Activated naive CD4-positive, alpha-beta T cell treated with anti-CD3 and anti-CD28 coated beads for 36 hours (primary cell): Measurements from ENCODE around the gene CNIH3. TPM values are rescaled to one million over a fixed set of nuclear protein-coding genes. Genes with fewer than 3 reads are reported as not detected.

Source experiments
- CTCF ChIA-PET: fragments of 350-600 bp; sonication (Branson Sonifier 250); formaldehyde crosslinking; loops from one replicate; lab custom pipeline; 2021; ENCODE audit warnings: antibody characterized with exemption; lab: Charles Lee
- DNase-seq: peaks from one replicate; pipeline ENCODE4 v3.0.0-alpha.2; 2020
- H3K27ac Mint-ChIP-seq: one replicate; pipeline ENCODE4 v1.8.0; 2021; ENCODE audit warnings: mild to moderate bottlenecking, mixed read lengths
- H3K27me3 Mint-ChIP-seq: one replicate; pipeline ENCODE4 v1.8.0; 2021; ENCODE audit warnings: low read depth, mixed read lengths
- H3K36me3 Mint-ChIP-seq: one replicate; pipeline ENCODE4 v1.8.0; 2021; ENCODE audit warnings: low read depth, mixed read lengths
- H3K4me1 Mint-ChIP-seq: one replicate; pipeline ENCODE4 v1.8.0; 2021; ENCODE audit warnings: low read depth, mixed read lengths
- H3K4me3 Mint-ChIP-seq: one replicate; pipeline ENCODE4 v1.8.0; 2021; ENCODE audit warnings: mild to moderate bottlenecking, moderate library complexity, mixed read lengths
- H3K9me3 Mint-ChIP-seq: one replicate; pipeline ENCODE4 v1.8.0; 2021; ENCODE audit warnings: mixed read lengths
- intact Hi-C: fragments of 100-400 bp; cut with micrococcal nuclease; formaldehyde crosslinking; loops from one replicate; pipeline ENCODE4 v1.15.1; 2023
- total RNA-seq, 2 experiments: library from RNA; stranded (reverse); gene quantifications; one replicate each; pipeline ENCODE4 v1.2.3, GENCODE V29; 2021

The CNIH3 gene
- total RNA-seq, 2 experiments from 2014 or later: 0.59 to 2.5 TPM

DNA sequence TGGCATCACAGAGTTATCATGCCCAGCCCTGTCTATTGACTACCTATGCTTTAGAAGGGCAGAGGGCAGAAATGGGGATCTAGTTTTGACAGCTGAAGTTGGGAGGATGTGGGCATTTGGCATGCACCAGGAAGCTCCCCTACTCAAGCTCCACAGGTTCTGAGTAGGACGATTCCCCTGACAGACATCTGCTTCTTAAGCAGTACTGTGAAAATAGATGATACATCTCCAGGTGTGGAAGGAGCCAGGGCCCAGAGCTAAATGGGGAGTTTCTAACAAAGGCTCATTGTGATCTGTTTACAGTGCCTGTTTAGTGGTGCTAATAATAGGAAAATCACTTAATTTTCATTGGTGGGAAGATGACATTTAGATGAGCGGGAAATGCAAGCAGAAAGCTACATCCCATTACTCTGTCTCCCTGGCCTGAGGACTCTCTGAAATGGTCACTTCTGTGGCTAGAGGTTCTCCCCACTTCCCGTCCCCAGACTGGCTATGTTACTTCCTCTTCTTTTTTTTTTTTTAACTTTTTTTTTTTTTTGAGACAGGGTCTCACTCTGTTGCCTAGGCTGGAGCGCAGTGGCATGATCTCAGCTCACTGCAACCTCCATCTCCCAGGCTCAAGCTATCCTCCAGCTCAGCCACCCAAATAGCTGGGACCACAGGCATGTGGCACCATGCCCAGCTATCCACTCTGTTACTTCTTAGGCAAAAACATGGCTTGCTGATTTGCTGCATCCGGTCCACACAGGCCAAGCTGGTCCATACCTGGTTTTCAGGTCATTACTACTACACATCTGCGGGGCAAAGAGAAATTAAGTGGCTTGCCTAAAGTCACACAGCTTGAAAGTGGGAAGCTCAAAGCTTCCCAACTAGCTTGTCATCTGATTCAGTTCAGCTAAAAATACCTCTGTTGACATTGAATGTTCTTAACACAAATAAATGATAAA is 23.2 kb upstream of the CNIH3 start:
- no peaks in the 10 kb centered on the region for H3K36me3 Mint-ChIP-seq
- H3K4me1 Mint-ChIP-seq: no peaks in the 10 kb centered on the region
- intact Hi-C loops: no loop called here
- H3K27me3 Mint-ChIP-seq: no peaks in the 10 kb centered on the region
- CTCF ChIA-PET: interaction anchor here (0.6 to 1.5 kb wide), 3 partner anchors 51 to 134 kb away, joined by 4 to 5 read pairs (median 5); no protein-coding TSS in a partner anchor
- H3K4me3 Mint-ChIP-seq: no peak overlapping the region
- no peak for DNase-seq
- H3K27ac Mint-ChIP-seq: no peak overlapping the region
- H3K9me3 Mint-ChIP-seq: no peaks in the 10 kb centered on the region

DNA sequence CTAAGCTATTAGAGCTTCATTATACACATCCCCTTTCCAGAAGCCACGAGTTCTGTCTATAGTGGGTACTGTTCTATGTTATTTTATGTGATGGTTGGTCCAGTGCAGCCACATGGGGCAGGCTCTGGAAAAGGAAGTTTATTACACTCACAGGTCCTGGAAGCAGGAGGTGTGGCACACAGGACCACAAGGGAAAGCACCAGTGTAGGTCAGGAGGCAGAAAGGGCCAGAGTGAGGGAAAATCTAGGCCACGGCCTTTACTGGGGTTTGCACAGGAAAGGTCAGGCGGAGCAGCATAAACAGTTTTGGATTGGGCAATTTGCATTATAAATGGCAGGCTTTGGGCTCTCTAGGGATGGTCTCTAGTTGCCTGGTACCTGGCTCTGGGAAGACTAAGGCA is 21.8 kb upstream of the CNIH3 start:
- Mint-ChIP-seq H3K27me3 (no peaks in the 10 kb centered on the region), H3K27ac (no peak overlapping the region), H3K36me3 (no peaks in the 10 kb centered on the region), H3K4me3 (no peak overlapping the region), H3K4me1 (no peaks in the 10 kb centered on the region), H3K9me3 (no peaks in the 10 kb centered on the region)
- CTCF ChIA-PET: no interaction called here
- DNase-seq: no peak
- intact Hi-C loops: no loop called here

DNA sequence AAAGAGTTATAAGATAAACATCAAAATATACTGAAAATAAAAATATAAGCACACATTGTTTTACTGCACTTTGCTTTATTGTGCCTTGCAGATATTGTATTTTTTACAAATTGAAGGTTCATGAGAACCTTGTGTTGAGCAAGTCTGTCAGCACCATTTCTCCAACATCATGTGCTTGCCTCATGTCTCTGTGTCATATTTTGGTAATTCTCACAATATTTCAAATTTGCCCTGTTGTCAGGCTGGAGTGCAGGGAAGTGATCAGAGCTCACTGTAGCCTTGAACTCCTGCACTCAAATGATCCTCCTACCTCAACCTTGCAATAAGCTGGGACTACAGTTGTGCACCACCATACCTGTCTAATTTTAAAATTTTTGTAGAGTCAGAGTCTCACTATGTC is 21.3 kb upstream of the CNIH3 start:
- Mint-ChIP-seq H3K36me3 (no peaks in the 10 kb centered on the region), H3K4me1 (no peaks in the 10 kb centered on the region), H3K27ac (no peak overlapping the region), H3K9me3 (no peaks in the 10 kb centered on the region), H3K27me3 (no peaks in the 10 kb centered on the region), H3K4me3 (no peak overlapping the region)
- CTCF ChIA-PET: no interaction called here
- no peak for DNase-seq
- intact Hi-C loops: no loop called here

DNA sequence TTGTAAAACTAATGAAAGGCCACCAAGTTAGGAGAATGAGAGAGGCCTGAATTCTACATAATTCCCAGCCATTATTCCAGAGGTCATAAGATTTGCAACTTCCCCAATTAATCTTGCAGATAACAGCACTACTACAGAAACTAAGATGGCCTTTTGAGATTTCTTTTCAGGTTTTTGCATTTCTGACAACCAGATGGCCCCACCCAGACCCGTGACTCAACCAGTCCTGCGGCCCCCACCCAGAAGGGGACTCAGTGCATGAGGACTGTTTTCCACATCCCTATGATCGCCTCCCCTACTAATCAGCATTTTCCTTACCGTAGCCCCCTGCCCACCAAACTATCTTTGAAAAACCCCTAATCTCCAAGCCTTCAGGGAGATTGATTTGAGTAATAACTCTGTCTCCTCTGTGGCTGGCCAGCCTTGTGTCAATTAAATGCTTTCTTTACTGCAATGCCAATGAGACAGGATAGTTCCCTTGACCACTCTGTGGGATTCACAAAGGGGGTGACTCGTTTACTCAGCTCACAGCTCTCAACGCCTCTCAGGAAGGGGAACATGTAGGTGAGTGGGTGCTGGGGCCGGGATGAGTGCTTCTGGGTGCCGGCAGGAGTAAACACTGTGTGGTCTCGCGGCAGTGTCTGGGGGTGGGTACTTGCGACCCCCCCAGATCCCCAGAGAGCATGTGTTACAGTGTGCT is 10.5 kb upstream of the CNIH3 start:
- H3K36me3 Mint-ChIP-seq: no peaks in the 10 kb centered on the region
- CTCF ChIA-PET: no interaction called here
- H3K9me3 Mint-ChIP-seq: no peaks in the 10 kb centered on the region
- no peaks in the 10 kb centered on the region for H3K4me1 Mint-ChIP-seq
- no peak overlapping the region for H3K4me3 Mint-ChIP-seq
- no peak overlapping the region for H3K27ac Mint-ChIP-seq
- no peaks in the 10 kb centered on the region for H3K27me3 Mint-ChIP-seq
- DNase-seq: no peak
- intact Hi-C loops: no loop called here

DNA sequence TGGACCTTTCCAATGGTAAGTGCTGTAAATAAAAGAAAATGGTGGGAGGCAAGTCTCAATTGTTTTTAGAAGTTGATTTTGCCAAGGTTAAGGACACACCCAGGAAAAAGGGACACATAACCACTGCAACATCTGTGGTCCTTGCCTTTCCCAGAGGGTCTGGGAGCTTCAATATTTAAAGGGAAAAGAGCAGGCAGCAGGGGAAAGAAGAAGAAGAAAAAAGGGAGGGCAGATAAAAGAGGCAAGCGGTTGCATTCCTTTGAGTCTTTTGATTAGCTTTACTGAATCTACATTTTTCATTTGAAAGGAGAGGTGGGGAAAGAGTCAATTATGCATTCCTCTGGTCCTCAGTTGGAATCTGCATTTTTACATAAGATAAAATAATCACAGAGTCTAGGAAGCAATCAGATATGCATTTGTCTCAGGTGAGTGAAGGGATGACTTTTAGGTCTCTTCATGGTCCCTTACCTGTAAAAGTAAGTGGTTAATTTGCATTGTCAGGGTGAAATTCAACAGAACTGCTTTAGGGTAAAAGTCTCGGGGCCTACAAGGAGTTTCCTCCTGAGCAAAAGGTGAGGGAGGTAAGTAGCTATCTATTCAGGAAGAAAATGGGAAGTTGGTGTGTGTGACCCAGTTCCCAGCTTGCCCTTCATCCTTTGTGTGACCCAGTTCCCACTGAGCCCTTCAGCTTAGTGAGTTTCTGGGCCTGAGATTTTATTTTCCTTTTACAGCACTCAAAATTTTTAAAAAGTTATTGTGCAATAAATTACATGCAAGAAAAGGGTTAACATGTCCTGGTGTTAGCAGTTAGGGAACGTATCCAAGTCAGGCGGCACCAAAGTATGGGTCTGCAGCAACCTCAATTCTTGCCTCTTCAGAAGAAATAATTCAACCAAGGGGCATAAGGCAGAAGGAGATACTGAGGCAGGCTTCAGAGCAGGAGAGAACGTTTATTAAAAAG is 8.6 kb upstream of the CNIH3 start:
- H3K36me3 Mint-ChIP-seq: no peaks in the 10 kb centered on the region
- H3K4me1 Mint-ChIP-seq: no peaks in the 10 kb centered on the region
- DNase-seq: no peak
- H3K27ac Mint-ChIP-seq: no peak overlapping the region
- no peak overlapping the region for H3K4me3 Mint-ChIP-seq
- no peaks in the 10 kb centered on the region for H3K27me3 Mint-ChIP-seq
- intact Hi-C loops: no loop called here
- CTCF ChIA-PET: no interaction called here
- H3K9me3 Mint-ChIP-seq: no peaks in the 10 kb centered on the region

DNA sequence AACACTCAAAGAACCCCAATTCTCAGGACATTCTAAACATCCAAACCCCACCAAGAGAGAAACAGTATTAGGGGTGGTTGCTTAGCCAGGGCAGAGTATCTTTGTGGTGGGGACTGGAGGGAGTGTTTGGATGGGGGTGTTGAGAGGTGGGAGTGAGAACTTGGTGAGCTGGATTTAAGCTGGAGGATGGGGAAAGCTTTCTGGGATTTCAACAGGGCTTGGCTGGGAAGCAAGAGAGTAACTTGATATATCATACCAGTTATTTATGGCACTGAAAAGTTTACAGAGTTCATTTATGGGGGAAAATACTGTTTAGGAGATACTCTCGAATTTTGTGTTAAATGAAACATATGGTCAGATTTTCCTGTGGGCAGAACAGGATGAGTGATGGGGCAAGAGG is 6.8 kb upstream of the CNIH3 start:
- Mint-ChIP-seq H3K27me3 (peaks cover 2% of the 10 kb centered on the region), H3K4me1 (no peaks in the 10 kb centered on the region), H3K36me3 (no peaks in the 10 kb centered on the region), H3K9me3 (no peaks in the 10 kb centered on the region), H3K27ac (no peak overlapping the region), H3K4me3 (no peak overlapping the region)
- intact Hi-C loops: no loop called here
- no peak for DNase-seq
- CTCF ChIA-PET: no interaction called here

DNA sequence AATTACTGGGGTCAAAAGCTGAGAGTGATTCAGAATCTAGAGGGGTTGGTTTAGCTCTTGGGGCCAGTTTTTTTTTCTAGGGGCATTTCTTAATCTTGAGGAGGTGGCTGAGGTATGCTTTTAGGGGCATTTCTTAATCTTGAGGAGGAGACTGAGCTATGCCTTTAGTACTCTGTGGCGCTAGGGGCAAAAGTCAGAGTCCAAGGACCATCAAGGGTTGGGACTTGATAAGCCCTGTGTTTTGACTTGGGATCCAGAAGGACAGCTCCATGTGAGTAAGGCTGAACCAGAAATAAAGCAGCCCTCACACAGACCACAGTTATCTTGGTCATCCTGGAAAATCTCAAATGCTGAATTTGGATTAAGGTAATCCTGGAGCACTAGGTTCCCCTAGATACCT is 3.9 kb upstream of the CNIH3 start:
- CTCF ChIA-PET: no interaction called here
- H3K4me1 Mint-ChIP-seq: peaks cover 12% of the 10 kb centered on the region
- H3K27ac Mint-ChIP-seq: no peak overlapping the region
- H3K9me3 Mint-ChIP-seq: no peaks in the 10 kb centered on the region
- intact Hi-C loops: no loop called here
- no peak for DNase-seq
- no peaks in the 10 kb centered on the region for H3K36me3 Mint-ChIP-seq
- peaks cover 21% of the 10 kb centered on the region for H3K27me3 Mint-ChIP-seq
- H3K4me3 Mint-ChIP-seq: no peak overlapping the region

DNA sequence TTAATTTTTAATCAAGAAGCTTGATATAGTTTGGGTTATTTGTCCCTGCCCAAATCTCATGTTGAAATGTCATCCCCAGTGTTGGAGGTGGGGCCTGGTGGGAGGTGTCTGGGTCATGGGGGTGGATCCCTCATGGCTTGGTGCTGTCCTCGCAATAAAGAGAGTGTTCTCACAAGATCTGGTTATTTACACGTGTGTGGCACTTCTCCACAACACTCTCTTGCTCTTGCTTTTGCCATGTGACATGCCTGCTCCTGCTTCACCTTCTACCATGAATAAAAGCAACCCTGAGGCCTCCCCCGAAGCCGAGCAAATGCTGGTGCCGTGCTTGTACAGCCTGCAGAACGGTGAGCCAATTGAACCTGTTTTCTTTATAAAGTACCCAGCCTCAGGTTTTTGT is 2.6 kb upstream of the CNIH3 start:
- peaks cover 15% of the 10 kb centered on the region for H3K4me1 Mint-ChIP-seq
- H3K9me3 Mint-ChIP-seq: no peaks in the 10 kb centered on the region
- intact Hi-C loops: no loop called here
- H3K27me3 Mint-ChIP-seq: peaks cover 32% of the 10 kb centered on the region
- no peak for DNase-seq
- no peaks in the 10 kb centered on the region for H3K36me3 Mint-ChIP-seq
- H3K4me3 Mint-ChIP-seq: no peak overlapping the region
- CTCF ChIA-PET: no interaction called here
- no peak overlapping the region for H3K27ac Mint-ChIP-seq

DNA sequence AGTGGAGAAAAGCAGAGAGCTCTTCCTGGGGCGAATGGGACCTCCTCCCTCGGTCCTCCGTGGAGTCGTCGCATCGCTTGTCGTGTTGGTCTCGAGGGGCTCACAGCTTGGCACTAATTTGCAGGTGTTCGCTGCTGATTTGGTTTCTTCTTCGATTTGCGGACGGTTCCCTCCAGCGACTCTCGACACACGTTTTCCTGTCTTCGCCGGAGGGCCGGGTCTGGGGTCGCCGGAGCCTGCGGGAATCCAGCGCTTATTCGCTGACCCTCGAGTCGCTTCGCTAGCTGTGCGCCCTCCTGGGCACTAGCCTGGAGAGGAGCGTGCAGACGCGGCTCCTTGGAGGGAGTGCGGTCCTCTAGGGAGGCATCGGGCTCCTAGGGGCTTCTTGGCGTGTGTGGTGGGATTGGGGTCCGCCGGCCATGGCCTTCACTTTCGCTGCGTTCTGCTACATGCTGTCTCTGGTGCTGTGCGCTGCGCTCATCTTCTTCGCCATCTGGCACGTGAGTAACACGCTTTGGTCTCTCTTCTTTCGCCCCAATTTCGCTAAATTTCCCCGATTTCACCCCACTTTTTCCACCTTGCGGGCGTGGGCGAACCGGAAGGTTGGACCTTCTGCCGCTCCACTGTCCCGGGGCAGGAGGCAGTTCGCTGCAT is 766 bp downstream of the CNIH3 start:
- CTCF ChIA-PET: interaction anchor here (0.6 kb wide), 1 partner anchor 17 kb away, joined by 3 read pairs; no protein-coding TSS in a partner anchor
- Mint-ChIP-seq H3K4me1 (peaks cover 18% of the 10 kb centered on the region), H3K27ac (no peak overlapping the region), H3K36me3 (no peaks in the 10 kb centered on the region), H3K4me3 (peak overlapping the region; percentile 52), H3K27me3 (peaks cover 56% of the 10 kb centered on the region), H3K9me3 (peaks cover 6% of the 10 kb centered on the region)
- intact Hi-C loops: no loop called here
- no peak for DNase-seq

DNA sequence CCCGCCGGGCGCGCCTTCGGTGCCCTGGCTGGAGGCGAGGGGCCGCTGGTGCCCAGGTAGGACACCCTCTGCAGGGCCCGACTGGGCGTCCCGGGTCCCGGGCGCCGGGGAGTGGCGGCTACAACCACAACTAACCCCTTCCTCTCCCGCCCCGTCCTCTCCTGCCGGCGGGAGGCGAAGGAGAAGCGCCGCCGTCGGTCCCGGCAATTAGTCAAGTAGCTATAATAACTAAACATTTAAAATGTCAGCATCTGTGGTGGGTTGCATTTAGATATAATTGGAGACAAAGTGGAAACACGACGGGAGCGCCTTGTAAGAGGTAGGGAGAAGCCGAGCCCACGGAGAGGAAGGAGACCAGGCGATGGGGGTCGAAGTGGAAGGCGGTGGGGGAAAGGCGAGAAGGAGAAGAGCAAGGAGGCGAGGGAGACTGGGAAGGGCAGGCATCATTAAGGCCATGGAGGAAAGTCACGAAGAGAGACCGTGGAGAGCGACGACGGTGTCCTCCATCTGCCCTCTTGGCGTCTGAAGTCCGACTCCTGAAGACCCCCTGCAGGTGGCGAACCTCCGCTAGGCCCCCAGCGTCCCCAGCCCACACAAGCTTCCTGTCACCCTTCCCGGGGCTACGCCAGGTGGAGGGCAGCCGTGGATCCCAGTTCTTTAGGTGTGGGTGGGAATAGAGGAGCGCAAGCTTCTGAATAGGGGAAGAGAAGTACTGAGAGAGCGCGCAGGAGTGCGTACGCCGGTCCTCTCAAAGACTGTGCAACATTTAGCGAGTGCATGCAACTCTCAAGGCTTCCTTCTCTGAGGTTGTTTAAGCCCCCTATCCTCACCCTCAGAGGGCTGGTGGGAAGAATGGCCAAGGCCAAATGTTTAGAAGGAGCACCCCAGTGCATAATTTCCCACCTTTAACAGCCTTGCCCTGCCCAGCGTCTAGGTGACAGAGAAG is 1.6 kb downstream of the CNIH3 start:
- H3K27ac Mint-ChIP-seq: no peak overlapping the region
- H3K4me1 Mint-ChIP-seq: peaks cover 18% of the 10 kb centered on the region
- H3K27me3 Mint-ChIP-seq: peaks cover 57% of the 10 kb centered on the region
- H3K9me3 Mint-ChIP-seq: peaks cover 11% of the 10 kb centered on the region
- CTCF ChIA-PET: no interaction called here
- no peaks in the 10 kb centered on the region for H3K36me3 Mint-ChIP-seq
- no peak for DNase-seq
- intact Hi-C loops: no loop called here
- no peak overlapping the region for H3K4me3 Mint-ChIP-seq

DNA sequence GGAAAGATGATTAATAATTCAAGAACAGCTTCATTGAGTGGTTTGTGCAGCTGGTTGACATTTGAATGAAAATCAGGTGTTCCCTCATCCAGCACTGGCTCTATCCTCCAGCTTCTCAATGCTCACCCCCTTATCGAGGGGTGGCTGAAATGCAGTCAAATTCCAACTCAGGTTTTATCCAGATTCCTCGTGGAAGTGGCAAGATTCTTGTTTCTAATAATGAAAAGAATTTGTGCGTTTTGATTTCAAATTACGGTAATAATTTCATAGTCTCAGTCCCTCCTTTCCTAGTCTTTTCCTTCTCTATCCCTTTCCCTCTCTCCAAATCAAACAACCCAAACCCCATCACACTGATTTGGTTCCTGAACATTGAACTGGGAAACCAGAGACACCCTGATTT is 3.1 kb downstream of the CNIH3 start:
- DNase-seq: no peak
- Mint-ChIP-seq H3K27me3 (peaks cover 55% of the 10 kb centered on the region), H3K9me3 (peaks cover 11% of the 10 kb centered on the region), H3K36me3 (no peaks in the 10 kb centered on the region), H3K4me1 (peaks cover 31% of the 10 kb centered on the region), H3K27ac (no peak overlapping the region), H3K4me3 (no peak overlapping the region)
- intact Hi-C loops: no loop called here
- CTCF ChIA-PET: no interaction called here
